Liver (tissue), 2 donors: ENCODE measurements around the gene THSD4.

Experiments used
- TF ChIP-seq, protein P1 (sequence below): fragments of 150-350 bp; IDR thresholded peaks from 2 replicates; pipeline ENCODE4 v1.5.1; 2017; ENCODE audit warnings: improper control_type of control experiment, low read depth, low read length; ENCODE audit not compliant: missing input control
- TF ChIP-seq, protein P2 (sequence below): IDR thresholded peaks from 2 replicates; pipeline ENCODE4 v1.6.1; 2016; ENCODE audit warnings: antibody characterized with exemption, mild to moderate bottlenecking
- donor health status: healthy.

GRCh38 chr15:71465131-71465955 lies 350.1 kb downstream of the THSD4 start:
- TF ChIP-seq, protein P1, sequence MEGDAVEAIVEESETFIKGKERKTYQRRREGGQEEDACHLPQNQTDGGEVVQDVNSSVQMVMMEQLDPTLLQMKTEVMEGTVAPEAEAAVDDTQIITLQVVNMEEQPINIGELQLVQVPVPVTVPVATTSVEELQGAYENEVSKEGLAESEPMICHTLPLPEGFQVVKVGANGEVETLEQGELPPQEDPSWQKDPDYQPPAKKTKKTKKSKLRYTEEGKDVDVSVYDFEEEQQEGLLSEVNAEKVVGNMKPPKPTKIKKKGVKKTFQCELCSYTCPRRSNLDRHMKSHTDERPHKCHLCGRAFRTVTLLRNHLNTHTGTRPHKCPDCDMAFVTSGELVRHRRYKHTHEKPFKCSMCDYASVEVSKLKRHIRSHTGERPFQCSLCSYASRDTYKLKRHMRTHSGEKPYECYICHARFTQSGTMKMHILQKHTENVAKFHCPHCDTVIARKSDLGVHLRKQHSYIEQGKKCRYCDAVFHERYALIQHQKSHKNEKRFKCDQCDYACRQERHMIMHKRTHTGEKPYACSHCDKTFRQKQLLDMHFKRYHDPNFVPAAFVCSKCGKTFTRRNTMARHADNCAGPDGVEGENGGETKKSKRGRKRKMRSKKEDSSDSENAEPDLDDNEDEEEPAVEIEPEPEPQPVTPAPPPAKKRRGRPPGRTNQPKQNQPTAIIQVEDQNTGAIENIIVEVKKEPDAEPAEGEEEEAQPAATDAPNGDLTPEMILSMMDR: no peak
- TF ChIP-seq, protein P2, sequence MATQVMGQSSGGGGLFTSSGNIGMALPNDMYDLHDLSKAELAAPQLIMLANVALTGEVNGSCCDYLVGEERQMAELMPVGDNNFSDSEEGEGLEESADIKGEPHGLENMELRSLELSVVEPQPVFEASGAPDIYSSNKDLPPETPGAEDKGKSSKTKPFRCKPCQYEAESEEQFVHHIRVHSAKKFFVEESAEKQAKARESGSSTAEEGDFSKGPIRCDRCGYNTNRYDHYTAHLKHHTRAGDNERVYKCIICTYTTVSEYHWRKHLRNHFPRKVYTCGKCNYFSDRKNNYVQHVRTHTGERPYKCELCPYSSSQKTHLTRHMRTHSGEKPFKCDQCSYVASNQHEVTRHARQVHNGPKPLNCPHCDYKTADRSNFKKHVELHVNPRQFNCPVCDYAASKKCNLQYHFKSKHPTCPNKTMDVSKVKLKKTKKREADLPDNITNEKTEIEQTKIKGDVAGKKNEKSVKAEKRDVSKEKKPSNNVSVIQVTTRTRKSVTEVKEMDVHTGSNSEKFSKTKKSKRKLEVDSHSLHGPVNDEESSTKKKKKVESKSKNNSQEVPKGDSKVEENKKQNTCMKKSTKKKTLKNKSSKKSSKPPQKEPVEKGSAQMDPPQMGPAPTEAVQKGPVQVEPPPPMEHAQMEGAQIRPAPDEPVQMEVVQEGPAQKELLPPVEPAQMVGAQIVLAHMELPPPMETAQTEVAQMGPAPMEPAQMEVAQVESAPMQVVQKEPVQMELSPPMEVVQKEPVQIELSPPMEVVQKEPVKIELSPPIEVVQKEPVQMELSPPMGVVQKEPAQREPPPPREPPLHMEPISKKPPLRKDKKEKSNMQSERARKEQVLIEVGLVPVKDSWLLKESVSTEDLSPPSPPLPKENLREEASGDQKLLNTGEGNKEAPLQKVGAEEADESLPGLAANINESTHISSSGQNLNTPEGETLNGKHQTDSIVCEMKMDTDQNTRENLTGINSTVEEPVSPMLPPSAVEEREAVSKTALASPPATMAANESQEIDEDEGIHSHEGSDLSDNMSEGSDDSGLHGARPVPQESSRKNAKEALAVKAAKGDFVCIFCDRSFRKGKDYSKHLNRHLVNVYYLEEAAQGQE: no peak
